ENCODE data around the gene SELENOF. TPM values are rescaled to one million over a fixed set of nuclear protein-coding genes. Genes with fewer than 3 reads are reported as not detected.
A peak's percentile ranks its signal among the peaks of the same experiment; 100 is the strongest.
"Not testable (repeated sequence)": the region's sequence is repeated elsewhere in the genome, so short reads cannot be mapped to it uniquely, and the experiment has no call there.

SELENOF gene
- polyA plus RNA-seq, 4 donors: 267 to 398 (median 342) TPM

DNA sequence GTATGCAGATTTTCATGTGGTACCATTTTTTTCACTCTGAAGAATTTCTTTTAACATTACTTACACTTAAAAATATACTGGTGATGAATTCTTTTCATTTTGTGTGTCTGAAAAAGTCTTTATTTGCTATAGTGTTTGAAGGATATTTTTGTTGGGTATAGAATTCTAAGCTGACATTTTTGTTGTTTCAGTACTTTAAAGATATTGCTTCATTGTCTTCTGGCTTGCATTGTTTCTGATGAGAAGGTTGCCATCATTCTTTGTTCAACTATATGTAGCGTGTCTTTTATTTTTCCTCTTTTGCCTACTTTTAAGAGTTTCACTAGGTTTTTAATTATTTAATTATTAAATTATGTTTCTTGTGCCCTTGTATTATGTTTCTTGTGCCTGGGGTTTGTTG, 8.5 kb upstream of the SELENOF start:
- no peak for DNase-seq (ENCODE audit: low read depth in 4 of 4, low spot score in 3 of 4)

DNA sequence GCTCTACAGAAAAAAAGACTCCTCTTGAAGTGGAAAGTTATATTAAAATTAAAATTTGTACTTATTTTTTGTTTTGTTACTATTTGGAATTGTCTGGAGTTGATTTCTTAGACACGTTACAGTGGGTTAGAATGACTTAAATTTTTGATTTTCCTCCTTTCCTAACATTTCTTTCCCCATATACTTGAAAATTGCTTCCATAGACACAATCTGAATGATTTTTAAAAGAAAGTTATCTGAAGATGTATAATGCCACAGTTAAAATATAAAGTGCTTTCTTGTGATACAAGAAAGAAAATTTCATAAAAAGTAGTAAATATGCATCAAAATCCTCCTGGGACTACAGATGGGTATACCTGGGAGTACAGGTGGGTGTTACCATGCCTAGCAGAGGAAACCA, 2.8 kb upstream of the SELENOF start:
- no peak for DNase-seq (ENCODE audit: low read depth in 4 of 4, low spot score in 3 of 4)

GRCh38 chr1:86915737-86916235, 1.9 kb upstream of the SELENOF start:
- DNase-seq (ENCODE audit: low read depth in 4 of 4, low spot score in 3 of 4): no peak

- peak in 3 of 4 donors; percentile 40 to 48 (median 41) for DNase-seq (ENCODE audit: low read depth in 4 of 4, low spot score in 3 of 4)
Observed at GRCh38 chr1:86914998-86915736, 1.2 kb upstream of the SELENOF start.

DNA sequence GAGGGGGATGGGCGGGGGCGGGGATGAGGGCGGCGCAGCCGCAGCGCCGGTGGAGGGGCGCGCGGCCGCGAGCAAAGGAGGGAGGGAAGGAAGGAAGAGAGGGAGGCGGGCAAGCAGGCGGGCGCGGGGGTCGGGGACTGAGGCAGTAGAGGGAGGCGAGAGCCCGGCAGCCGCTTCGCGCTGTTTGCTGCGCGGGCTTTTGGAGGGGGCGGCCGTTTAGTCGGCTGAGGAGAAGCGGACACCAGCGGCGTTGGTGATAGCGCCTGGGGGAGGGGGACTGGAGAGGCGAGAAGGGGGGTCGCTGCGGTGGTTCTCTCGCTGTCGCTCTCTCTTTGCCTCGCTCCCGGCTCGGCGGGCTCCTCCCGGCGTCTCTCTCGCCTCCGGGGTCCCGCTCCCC, 673 bp upstream of the SELENOF start, which contains the start of gene HS2ST1:
HS2ST1 (plus strand) TSS at position 35 of the 397 bp plus-strand sequence.
- DNase-seq (ENCODE audit: low read depth in 4 of 4, low spot score in 3 of 4): no peak

DNA sequence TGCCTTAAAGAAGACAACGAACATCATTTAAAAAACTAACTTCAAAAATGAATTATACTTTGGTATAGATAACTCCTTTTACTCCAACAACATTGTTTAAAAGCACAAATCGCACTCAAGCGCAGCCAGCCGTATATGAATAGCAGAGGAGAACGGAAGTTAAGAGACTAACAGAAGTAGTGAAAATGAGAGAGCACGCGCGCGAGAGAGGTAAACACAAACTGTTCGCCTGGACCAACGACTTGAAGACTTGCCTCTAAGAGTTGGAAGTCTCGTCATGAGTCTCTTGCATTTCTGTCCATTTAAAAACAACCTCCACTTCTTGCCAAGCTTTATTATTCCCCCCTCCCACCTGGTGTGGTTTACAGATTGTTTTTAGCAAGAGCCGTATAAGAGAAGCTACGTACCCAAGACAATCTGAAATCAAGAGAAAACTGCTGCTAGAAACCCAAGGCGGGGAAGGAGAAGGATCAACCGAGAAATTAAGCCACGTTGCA, 479 bp downstream of the SELENOF start:
- peak in 1 of 4 donors; percentile 39 for DNase-seq (ENCODE audit: low read depth in 4 of 4, low spot score in 3 of 4)

- no peak for DNase-seq (ENCODE audit: low read depth in 4 of 4, low spot score in 3 of 4)
Observed at GRCh38 chr1:86912281-86912900, 1.5 kb downstream of the SELENOF start.

- DNase-seq (ENCODE audit: low read depth in 4 of 4, low spot score in 3 of 4): no peak
Observed at GRCh38 chr1:86906419-86906818, 7.5 kb downstream of the SELENOF start.

- no peak for DNase-seq (ENCODE audit: low read depth in 4 of 4, low spot score in 3 of 4)
Observed at GRCh38 chr1:86905875-86906274, 8.1 kb downstream of the SELENOF start.

- not testable (repeated sequence) for DNase-seq (ENCODE audit: low read depth in 4 of 4, low spot score in 3 of 4)
Observed at GRCh38 chr1:86899401-86899800, 14.5 kb downstream of the SELENOF start.

- no peak for DNase-seq (ENCODE audit: low read depth in 4 of 4, low spot score in 3 of 4)
Observed at GRCh38 chr1:86888327-86888726, 25.6 kb downstream of the SELENOF start.

- no peak for DNase-seq (ENCODE audit: low read depth in 4 of 4, low spot score in 3 of 4)
Observed at GRCh38 chr1:86887479-86888162, 26.3 kb downstream of the SELENOF start.

GRCh38 chr1:86875722-86876121, 38.2 kb downstream of the SELENOF start:
- no peak for DNase-seq (ENCODE audit: low read depth in 4 of 4, low spot score in 3 of 4)

DNA sequence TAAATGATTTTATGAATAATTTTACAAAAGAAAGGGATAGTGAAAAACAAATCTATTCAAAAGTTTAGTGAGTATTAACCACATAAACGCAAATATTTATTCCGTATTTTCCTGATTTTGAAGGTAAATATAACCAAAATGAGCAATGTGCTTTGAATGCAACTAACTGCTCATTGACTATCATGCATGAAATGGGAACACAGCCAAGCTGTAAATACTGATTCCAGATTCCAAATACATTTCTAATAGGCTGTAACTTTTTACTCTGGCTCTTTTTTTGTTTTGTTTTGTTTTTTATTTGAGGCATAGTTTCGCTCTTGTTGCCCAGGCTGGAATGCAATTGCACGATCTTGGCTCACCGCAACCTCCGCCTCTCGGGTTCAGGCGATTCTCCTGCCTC, 41.8 kb downstream of the SELENOF start:
- DNase-seq (ENCODE audit: low read depth in 4 of 4, low spot score in 3 of 4): no peak

DNA sequence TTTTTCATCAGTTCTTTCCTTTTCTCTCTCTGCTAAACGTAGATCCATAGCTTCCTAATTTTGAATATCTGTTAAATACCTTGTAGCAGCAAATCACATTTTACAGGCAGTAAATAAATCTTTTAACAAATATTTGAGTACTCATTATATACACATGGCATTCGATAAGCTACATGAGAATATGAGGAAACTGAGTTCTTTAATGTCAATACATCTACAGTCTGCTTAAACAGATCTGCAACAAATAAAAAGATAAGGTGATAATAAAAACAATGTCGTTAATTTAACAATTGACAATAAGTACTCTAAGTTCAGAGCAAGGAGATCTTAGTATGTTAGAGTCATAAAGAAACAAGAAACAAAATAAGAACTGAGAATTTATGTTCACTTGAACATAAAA, 42.9 kb downstream of the SELENOF start:
- DNase-seq (ENCODE audit: low read depth in 4 of 4, low spot score in 3 of 4): no peak

DNA sequence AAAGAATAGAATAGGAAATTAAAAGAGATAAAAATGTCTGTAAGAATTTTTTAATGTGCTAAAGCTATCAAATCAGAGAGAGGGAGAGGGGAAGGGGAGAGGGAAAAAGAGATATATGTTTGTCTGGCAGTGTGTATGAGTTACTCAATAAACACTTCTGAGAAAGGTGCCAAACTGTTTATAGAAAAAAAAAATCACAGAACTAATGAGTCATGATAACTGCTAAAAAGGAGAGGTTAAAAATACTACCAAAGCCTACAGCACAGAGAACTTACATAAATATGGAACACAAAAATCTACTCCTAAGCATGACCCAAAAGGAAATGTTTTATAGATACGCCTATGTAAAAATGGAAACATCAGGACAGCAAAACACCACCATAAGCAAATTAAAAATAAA, 45.4 kb downstream of the SELENOF start:
- DNase-seq (ENCODE audit: low read depth in 4 of 4, low spot score in 3 of 4): no peak

- not testable (repeated sequence) for DNase-seq (ENCODE audit: low read depth in 4 of 4, low spot score in 3 of 4)
Observed at GRCh38 chr1:86867278-86867677, 46.6 kb downstream of the SELENOF start.

- no peak for DNase-seq (ENCODE audit: low read depth in 4 of 4, low spot score in 3 of 4)
Observed at GRCh38 chr1:86866665-86867064, 47.3 kb downstream of the SELENOF start.

DNA sequence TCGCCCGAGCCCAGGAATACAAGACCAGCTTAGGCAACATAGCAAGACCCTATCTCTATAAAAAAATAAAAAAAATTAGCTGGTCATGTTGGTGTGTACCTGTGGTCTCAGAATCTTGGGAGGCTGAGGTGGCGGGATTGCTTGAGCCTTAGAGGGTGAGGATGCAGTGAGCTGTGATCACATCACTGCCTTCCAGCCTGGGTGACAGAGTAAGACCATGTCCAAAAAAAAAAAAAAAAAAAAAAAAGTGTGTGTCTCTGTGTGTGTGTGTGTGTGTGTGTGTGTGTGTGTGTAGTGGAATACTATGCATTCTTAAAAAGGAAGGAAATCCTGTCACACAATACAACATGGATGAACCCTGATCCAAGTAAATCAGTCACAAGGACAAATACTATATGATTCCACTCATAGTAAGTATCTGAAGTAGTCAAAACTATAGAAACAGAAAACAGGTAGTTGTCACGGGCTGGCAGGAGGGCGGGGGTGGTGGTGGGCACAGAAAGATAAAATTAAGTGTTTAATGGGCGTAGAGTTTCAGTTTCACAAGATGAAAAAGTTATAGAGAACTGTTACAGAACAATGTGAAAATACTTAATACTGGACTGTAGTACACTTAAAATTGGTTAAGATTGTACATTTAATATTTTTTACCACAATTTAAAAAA, 47.8 kb downstream of the SELENOF start:
- no peak for DNase-seq (ENCODE audit: low read depth in 4 of 4, low spot score in 3 of 4)

DNA sequence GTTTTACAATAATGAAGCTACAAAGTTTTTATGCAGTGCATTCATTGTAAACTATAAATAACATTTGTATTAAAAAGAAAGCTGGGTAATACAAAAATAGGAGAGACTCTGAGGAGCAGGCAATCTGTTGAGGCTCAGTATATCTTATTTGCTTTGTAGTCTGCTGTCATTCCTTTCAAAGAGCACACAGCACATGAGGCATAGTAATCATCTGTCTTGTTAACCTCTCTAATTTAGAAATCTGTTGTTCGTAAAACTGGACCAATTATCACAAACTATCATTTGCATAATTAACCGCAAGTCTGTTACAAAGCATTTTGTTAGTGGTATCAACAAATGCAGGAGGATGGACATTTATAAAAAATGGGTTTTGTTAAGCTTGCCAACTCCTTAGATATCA, 51.0 kb downstream of the SELENOF start:
- DNase-seq (ENCODE audit: low read depth in 4 of 4, low spot score in 3 of 4): no peak

DNA sequence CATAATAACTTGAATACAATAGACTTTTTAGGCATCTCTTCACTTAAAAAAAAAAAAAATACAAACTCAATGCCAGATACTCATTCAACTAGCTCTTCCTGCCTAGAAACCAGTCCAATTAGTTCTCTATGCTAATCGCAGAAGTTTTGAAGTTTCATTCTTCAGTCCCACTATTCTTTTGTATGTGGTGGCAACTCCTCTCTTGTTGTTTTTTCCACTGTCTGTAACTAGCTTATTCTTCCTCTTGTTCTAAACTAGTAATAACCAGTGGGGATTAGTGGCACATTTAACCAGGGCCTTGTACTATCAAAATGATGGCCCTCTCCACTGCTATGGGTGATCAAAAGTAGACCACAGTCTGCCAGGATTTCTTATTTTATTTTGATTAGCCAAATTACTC, 52.5 kb downstream of the SELENOF start:
- DNase-seq (ENCODE audit: low read depth in 4 of 4, low spot score in 3 of 4): no peak
